GM19023 (cell line): ENCODE data around the gene CCDC51.
"Not testable (repeated sequence)": the region's sequence is repeated elsewhere in the genome, so short reads cannot be mapped to it uniquely, and the experiment has no call there.

ENCODE experiments used
- ATAC-seq: cut with Tn5 transposase; IDR thresholded peaks from one replicate; pipeline ENCODE4 v1.9.1; 2021; ENCODE audit warnings: mild to moderate bottlenecking, moderate library complexity; ENCODE audit not compliant: unreplicated experiment

The CCDC51 gene

GRCh38 chr3:48439820-48440589 lies at the start of gene CCDC51, which contains the start of gene TMA7:
Gene CCDC51, minus strand, starts transcription at chr3:48440119. Its CDS starts 4,991 bp downstream, at chr3:48435128.
Gene TMA7, plus strand, starts transcription at chr3:48440257. Its CDS starts 40 bp downstream, at chr3:48440297.
- peak; percentile 97 for ATAC-seq

DNA sequence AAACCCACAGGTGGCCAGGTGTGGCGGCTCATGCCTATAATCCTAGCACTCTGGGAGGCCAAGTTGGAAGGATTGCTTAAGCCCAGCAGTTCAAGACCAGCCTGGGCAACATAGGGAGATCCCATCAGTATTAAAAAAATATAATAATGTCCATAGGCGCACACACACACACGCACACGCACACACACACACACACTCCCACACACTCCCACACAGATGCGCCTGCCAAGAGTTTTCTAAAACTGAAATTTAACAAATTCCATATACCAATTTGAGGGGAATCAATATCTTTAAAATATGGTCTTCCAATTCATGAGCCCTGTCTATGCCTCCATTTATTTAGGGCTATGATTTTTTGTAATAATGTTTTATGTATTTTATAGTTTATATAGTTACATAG lies 47.0 kb upstream of the CCDC51 start:
- ATAC-seq: no peak

DNA sequence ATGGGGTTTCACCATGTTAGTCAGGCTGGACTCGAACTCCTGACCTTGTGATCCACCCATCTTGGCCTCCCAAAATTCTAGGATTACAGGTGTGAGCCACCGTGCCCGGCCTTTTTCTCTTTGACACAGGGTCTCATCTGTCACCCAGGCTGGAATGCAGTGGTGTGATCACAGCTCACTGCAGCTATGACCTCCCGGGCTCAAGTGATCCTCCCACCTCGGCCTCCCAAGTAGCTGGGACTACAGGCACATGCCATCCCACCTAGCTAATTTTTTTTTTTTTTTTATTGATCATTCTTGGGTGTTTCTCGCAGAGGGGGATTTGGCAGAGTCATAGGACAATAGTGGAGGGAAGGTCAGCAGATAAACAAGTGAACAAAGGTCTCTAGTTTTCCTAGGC lies 42.9 kb upstream of the CCDC51 start:
- not testable (repeated sequence) for ATAC-seq

- not testable (repeated sequence) for ATAC-seq
Measured at GRCh38 chr3:48480891-48481290, 41.0 kb upstream of the CCDC51 start.

DNA sequence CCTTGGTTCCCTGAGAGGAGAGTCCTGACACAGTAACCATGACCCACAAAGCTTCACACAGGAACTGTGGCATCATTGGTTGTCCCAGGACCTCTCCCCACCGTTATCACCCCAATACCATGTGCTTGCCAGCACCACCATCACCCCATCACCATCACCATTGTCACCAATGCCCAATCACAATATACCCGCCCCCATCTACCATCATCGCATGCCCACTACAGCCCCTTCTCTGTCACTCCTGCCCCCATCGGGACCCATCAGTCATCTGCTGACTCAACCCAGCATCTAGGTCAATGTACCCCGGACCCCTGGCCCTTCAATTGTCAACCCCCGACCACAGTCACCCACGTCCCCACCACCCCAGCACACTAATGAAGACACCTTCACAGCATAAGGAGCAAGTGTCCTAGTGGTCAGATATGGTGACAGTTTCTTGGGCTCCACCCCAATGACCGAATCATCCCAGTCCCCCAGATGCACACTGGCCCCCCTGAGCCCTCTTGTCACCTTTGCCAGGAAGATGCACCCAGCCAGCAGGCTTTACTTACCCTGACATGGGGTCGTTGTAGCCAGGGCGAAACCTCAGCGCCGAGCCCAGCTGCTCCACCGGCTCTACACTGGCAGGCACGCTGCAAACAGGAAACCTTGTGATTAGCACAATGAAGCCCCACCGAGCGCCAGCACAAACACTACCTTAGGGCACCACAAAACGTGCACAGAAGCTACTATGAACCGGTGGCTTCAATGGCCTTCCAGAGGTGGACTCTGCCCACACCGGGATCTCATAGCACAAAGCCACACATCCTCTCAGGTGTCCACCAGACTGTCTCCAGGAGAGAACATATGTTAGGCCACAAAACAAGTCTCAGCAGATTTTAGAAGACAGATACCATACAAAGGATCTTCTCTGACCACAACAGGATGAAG lies 39.0 kb upstream of the CCDC51 start:
- no peak for ATAC-seq

DNA sequence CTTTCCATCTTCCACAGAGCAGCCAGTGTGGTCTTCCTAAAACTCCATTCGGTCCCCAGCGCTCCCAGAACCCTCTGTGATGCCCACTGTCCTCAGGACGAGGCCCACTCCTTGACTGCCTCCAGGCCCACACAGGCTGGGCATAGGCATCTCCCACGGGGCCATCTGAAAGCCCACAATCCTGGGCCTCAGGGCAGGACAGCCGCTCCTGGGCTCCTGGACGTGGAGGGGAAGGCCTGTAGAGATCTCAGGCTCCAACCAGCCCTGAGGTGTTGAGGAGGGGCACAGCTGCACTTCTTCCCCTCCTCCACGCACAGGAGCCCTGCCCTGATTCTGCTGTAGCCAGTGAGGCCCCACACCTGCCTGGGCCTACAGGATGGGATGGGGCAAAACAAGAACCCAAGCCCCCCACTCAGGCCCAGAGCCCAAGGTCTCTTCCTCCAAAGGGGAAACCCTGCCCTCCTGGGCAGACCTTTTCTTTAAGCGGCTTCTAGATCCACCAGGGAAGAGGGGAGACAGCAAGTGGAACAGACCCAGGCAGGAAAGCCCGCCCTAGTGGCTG lies 38.1 kb upstream of the CCDC51 start:
- no peak for ATAC-seq

- ATAC-seq: no peak
Measured at GRCh38 chr3:48476426-48477053, 36.6 kb upstream of the CCDC51 start.

- ATAC-seq: no peak
Measured at GRCh38 chr3:48475188-48475587, 35.3 kb upstream of the CCDC51 start.

GRCh38 chr3:48474619-48475018 lies 34.7 kb upstream of the CCDC51 start:
- no peak for ATAC-seq

GRCh38 chr3:48474031-48474430 lies 34.1 kb upstream of the CCDC51 start:
- ATAC-seq: not testable (repeated sequence)

- no peak for ATAC-seq
Measured at GRCh38 chr3:48473617-48473952, 33.7 kb upstream of the CCDC51 start.

GRCh38 chr3:48472923-48473616 lies 33.2 kb upstream of the CCDC51 start:
- peak; percentile 78 for ATAC-seq

GRCh38 chr3:48472673-48472922 lies 32.7 kb upstream of the CCDC51 start:
- ATAC-seq: no peak

GRCh38 chr3:48470286-48470685 lies 30.4 kb upstream of the CCDC51 start:
- ATAC-seq: no peak

DNA sequence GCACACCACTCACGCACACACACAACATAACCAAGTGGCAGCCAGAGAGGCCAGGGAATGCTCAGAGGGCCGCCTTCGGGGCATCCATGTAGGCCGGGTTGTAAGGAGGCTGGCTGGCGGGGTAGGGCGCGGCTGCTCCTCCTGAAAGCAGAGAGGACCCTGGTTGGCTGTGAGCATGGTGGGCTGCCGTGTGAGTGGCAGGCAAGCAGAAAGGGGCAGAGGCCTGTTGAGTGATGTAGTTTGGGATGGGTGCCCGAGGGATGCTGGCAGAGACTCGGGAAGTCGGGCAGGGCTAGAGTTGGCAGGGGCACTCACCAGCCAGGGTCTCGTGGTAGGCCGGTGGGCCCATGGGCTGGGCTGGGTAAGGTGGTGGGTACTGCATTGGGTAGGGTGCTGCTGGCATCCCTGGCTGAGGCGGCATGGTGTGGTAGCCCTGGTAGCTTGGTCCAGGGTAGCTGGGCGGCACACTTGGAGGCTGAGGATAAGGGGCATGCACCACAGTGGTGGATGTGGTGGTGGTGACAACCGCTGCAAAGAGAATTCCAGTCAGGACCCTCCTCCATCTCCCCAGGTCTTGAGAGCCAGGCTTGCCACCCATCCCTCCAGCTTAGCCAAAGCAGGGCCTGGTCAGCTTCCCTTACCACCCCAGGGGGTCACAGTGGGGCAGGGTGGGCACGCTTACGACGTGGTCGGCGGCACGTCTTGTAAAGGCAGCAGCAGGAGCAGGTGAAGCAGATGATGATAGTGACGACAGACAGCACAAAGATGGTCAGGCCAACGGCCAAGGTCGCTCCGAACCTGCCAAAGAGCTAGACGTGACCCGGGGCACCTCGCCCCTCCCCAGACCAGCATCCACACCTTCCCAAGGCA lies 29.4 kb upstream of the CCDC51 start:
- ATAC-seq: no peak

GRCh38 chr3:48468329-48468731 lies 28.4 kb upstream of the CCDC51 start:
- ATAC-seq: no peak

- no peak for ATAC-seq
Measured at GRCh38 chr3:48467473-48468267, 27.8 kb upstream of the CCDC51 start.

- no peak for ATAC-seq
Measured at GRCh38 chr3:48467110-48467454, 27.2 kb upstream of the CCDC51 start.
